Neural progenitor cell (in vitro differentiated cells): ENCODE measurements around the gene SPATA12. TPM values are rescaled to one million over a fixed set of nuclear protein-coding genes. Genes with fewer than 3 reads are reported as not detected.

ENCODE experiments used
- DNase-seq: peaks from one replicate; pipeline ENCODE4 v3.0.0-alpha.2; 2016; ENCODE audit warnings: low spot score
- H2AFZ ChIP-seq: fragments of 200-600 bp; sonication (generic); replicated peaks from 2 replicates; pipeline ENCODE4 v1.6.1; 2016; ENCODE audit warnings: antibody characterized with exemption
- H3F3A ChIP-seq: fragments of 200-600 bp; sonication (generic); 2 replicates; pipeline ENCODE4 v1.6.1; 2016; ENCODE audit warnings: antibody characterized with exemption, low read depth
- H3K27ac ChIP-seq: fragments of 200-600 bp; sonication (generic); 2 replicates; pipeline ENCODE4 v1.5.1; 2016; ENCODE audit warnings: mild to moderate bottlenecking
- H3K27me3 ChIP-seq: fragments of 200-600 bp; sonication (generic); 2 replicates; pipeline ENCODE4 v1.6.1; 2016; ENCODE audit warnings: mild to moderate bottlenecking, moderate library complexity
- H3K36me3 ChIP-seq: fragments of 200-600 bp; sonication (generic); 2 replicates; pipeline ENCODE4 v1.5.1; 2016
- H3K4me1 ChIP-seq: fragments of 200-600 bp; sonication (generic); 2 replicates; pipeline ENCODE4 v1.6.1; 2016; ENCODE audit warnings: mixed run types
- H3K4me2 ChIP-seq: fragments of 200-600 bp; sonication (generic); 2 replicates; pipeline ENCODE4 v1.6.1; 2016
- H3K4me3 ChIP-seq: fragments of 200-600 bp; sonication (generic); 2 replicates; pipeline ENCODE4 v1.5.1; 2016
- H3K79me2 ChIP-seq: fragments of 200-600 bp; sonication (generic); 2 replicates; pipeline ENCODE4 v1.6.1; 2016; ENCODE audit warnings: low read depth
- H3K9ac ChIP-seq: fragments of 200-600 bp; sonication (generic); 2 replicates; pipeline ENCODE4 v1.6.1; 2016
- H3K9me3 ChIP-seq: fragments of 200-600 bp; sonication (generic); 2 replicates; pipeline ENCODE4 v1.5.1; 2016; ENCODE audit warnings: low read depth
- H4K20me1 ChIP-seq: fragments of 200-600 bp; sonication (generic); 2 replicates; pipeline ENCODE4 v1.6.1; 2016; ENCODE audit warnings: low read depth
- H3K27ac Mint-ChIP-seq: 3 replicates; pipeline ENCODE4 v1.8.0; 2021; ENCODE audit warnings: mixed read lengths
- H3K27me3 Mint-ChIP-seq: 2 replicates; pipeline ENCODE4 v1.8.0; 2022; ENCODE audit warnings: low read depth, mild to moderate bottlenecking, inconsistent platforms, moderate library complexity, mixed read lengths; ENCODE audit not compliant: insufficient read depth
- H3K36me3 Mint-ChIP-seq: 3 replicates; pipeline ENCODE4 v1.8.0; 2021; ENCODE audit warnings: mixed read lengths
- H3K4me1 Mint-ChIP-seq: 3 replicates; pipeline ENCODE4 v1.8.0; 2021; ENCODE audit warnings: mixed read lengths
- H3K4me3 Mint-ChIP-seq: 3 replicates; pipeline ENCODE4 v1.8.0; 2021; ENCODE audit warnings: mild to moderate bottlenecking, moderate library complexity, mixed read lengths
- H3K9me3 Mint-ChIP-seq: 3 replicates; pipeline ENCODE4 v1.8.0; 2020; ENCODE audit warnings: mixed read lengths
- CTCF ChIP-seq: fragments of 200-600 bp; sonication (generic); IDR thresholded peaks from 2 replicates; pipeline ENCODE4 v1.5.1; 2017; ENCODE audit warnings: antibody characterized with exemption, mild to moderate bottlenecking
- EZH2 ChIP-seq: fragments of 200-600 bp; sonication (generic); IDR thresholded peaks from 2 replicates; pipeline ENCODE4 v1.6.1; 2017; ENCODE audit warnings: antibody characterized with exemption, mild to moderate bottlenecking, moderate library complexity
- EZH2phosphoT487 ChIP-seq: fragments of 200-600 bp; sonication (generic); IDR thresholded peaks from 2 replicates; pipeline ENCODE4 v1.6.1; 2017; ENCODE audit warnings: antibody characterized with exemption
- total RNA-seq: library from RNA; depleted of rRNA; stranded (reverse); fragments of >200 nt; gene quantifications from 2 replicates; pipeline ENCODE4 v1.2.3, GENCODE V29; 2015; ENCODE audit warnings: low replicate concordance

SPATA12 gene
- total RNA-seq, 1 donor from 2014 or later = 0.17 TPM

- H4K20me1 ChIP-seq = no peaks in the 10 kb centered on the region
- H3K79me2 ChIP-seq = no peaks in the 10 kb centered on the region
- no peak overlapping the region for H3K4me2 ChIP-seq
- no peak for DNase-seq
- no peaks in the 10 kb centered on the region for H3K9me3 ChIP-seq
- H3K4me1 ChIP-seq = peaks cover 19% of the 10 kb centered on the region
- no peaks in the 10 kb centered on the region for H3K9me3 Mint-ChIP-seq
- H3K27ac ChIP-seq = no peak overlapping the region
- H3K27me3 ChIP-seq = no peaks in the 10 kb centered on the region
- peaks cover 25% of the 10 kb centered on the region for H3K4me1 Mint-ChIP-seq
- H2AFZ ChIP-seq = no peak overlapping the region
- no peak overlapping the region for H3K9ac ChIP-seq
- no peak overlapping the region for H3K4me3 ChIP-seq
- H3F3A ChIP-seq = no peaks in the 10 kb centered on the region
- no peak for TF ChIP-seq CTCF
- H3K36me3 ChIP-seq = no peaks in the 10 kb centered on the region
- no peaks in the 10 kb centered on the region for H3K36me3 Mint-ChIP-seq
- no peak overlapping the region for H3K27ac Mint-ChIP-seq
- no peak overlapping the region for H3K4me3 Mint-ChIP-seq
- peaks cover 2% of the 10 kb centered on the region for H3K27me3 Mint-ChIP-seq
These were observed 42.2 kb upstream of the SPATA12 start for GRCh38 chr3:57018246-57018645.

- H3K4me3 ChIP-seq = no peak overlapping the region
- peaks cover 25% of the 10 kb centered on the region for H3K4me1 Mint-ChIP-seq
These were observed 41.4 kb upstream of the SPATA12 start for GRCh38 chr3:57019057-57019456.

GRCh38 chr3:57025237-57025636, 35.2 kb upstream of the SPATA12 start:
- no peaks in the 10 kb centered on the region for H3K27me3 ChIP-seq
- Mint-ChIP-seq H3K9me3 (no peaks in the 10 kb centered on the region), H3K4me1 (peaks cover 6% of the 10 kb centered on the region), H3K36me3 (peaks cover 5% of the 10 kb centered on the region), H3K4me3 (no peak overlapping the region), H3K27me3 (no peaks in the 10 kb centered on the region), H3K27ac (no peak overlapping the region)
- H2AFZ ChIP-seq = no peak overlapping the region
- no peak overlapping the region for H3K4me2 ChIP-seq
- no peaks in the 10 kb centered on the region for H4K20me1 ChIP-seq
- DNase-seq = no peak
- no peaks in the 10 kb centered on the region for H3F3A ChIP-seq
- no peak overlapping the region for H3K9ac ChIP-seq
- H3K4me1 ChIP-seq = no peaks in the 10 kb centered on the region
- H3K9me3 ChIP-seq = no peaks in the 10 kb centered on the region
- H3K27ac ChIP-seq = no peak overlapping the region
- H3K79me2 ChIP-seq = no peaks in the 10 kb centered on the region
- no peak overlapping the region for H3K4me3 ChIP-seq
- H3K36me3 ChIP-seq = no peaks in the 10 kb centered on the region
- TF ChIP-seq EZH2 (no peak), EZH2phosphoT487 (no peak), CTCF (no peak)

More at GRCh38 chr3:57019057-57019456, 41.4 kb upstream of the SPATA12 start:
- Histone ChIP-seq H3K4me1 (peaks cover 19% of the 10 kb centered on the region), H3K79me2 (no peaks in the 10 kb centered on the region), H3K4me2 (no peak overlapping the region), H3K27me3 (no peaks in the 10 kb centered on the region), H2AFZ (no peak overlapping the region), H3F3A (no peaks in the 10 kb centered on the region), H3K36me3 (no peaks in the 10 kb centered on the region), H3K9ac (no peak overlapping the region), H3K27ac (no peak overlapping the region), H3K9me3 (no peaks in the 10 kb centered on the region), H4K20me1 (no peaks in the 10 kb centered on the region)
- H3K9me3 Mint-ChIP-seq = no peaks in the 10 kb centered on the region
- peaks cover 2% of the 10 kb centered on the region for H3K27me3 Mint-ChIP-seq
- no peak for DNase-seq
- no peaks in the 10 kb centered on the region for H3K36me3 Mint-ChIP-seq
- TF ChIP-seq EZH2 = no peak
- TF ChIP-seq CTCF = no peak
- TF ChIP-seq EZH2phosphoT487 = no peak
- H3K27ac Mint-ChIP-seq = no peak overlapping the region
- no peak overlapping the region for H3K4me3 Mint-ChIP-seq

GRCh38 chr3:57026944-57027343, 33.5 kb upstream of the SPATA12 start:
- H3K27me3 Mint-ChIP-seq = no peaks in the 10 kb centered on the region
- H3F3A ChIP-seq = no peaks in the 10 kb centered on the region
- no peak for TF ChIP-seq EZH2
- no peak for TF ChIP-seq EZH2phosphoT487
- TF ChIP-seq CTCF = no peak
- no peaks in the 10 kb centered on the region for H3K27me3 ChIP-seq
- peaks cover 5% of the 10 kb centered on the region for H3K36me3 Mint-ChIP-seq
- H2AFZ ChIP-seq = no peak overlapping the region
- H4K20me1 ChIP-seq = no peaks in the 10 kb centered on the region
- no peaks in the 10 kb centered on the region for H3K4me1 ChIP-seq
- H3K9me3 Mint-ChIP-seq = no peaks in the 10 kb centered on the region
- H3K79me2 ChIP-seq = no peaks in the 10 kb centered on the region
- no peak overlapping the region for H3K4me2 ChIP-seq
- no peak overlapping the region for H3K27ac Mint-ChIP-seq
- H3K9me3 ChIP-seq = no peaks in the 10 kb centered on the region
- no peak overlapping the region for H3K4me3 Mint-ChIP-seq
- no peak overlapping the region for H3K27ac ChIP-seq
- H3K4me3 ChIP-seq = no peak overlapping the region
- no peak overlapping the region for H3K9ac ChIP-seq
- H3K36me3 ChIP-seq = no peaks in the 10 kb centered on the region
- peaks cover 6% of the 10 kb centered on the region for H3K4me1 Mint-ChIP-seq
- DNase-seq = no peak
